ENCODE results near the gene SPSB3.

SPSB3 gene

GRCh38 chr16:1771188-1771863 is 11.0 kb downstream of the SPSB3 start, which contains the start of gene NME3 (continued):
- no peak for TF ChIP-seq ZNF560 (tag by site-specific recombination; IDR thresholded peaks at IDR 0.05; ENCODE audit: borderline replicate concordance)
- no peak; the same call in 1 of the 2 replicates for TF ChIP-seq ZBTB8A (tag by site-specific recombination; IDR thresholded peaks at IDR 0.05)
- no peak for TF ChIP-seq ZNF549 (tag by site-specific recombination; IDR thresholded peaks at IDR 0.05)
- TF ChIP-seq, protein P1, sequence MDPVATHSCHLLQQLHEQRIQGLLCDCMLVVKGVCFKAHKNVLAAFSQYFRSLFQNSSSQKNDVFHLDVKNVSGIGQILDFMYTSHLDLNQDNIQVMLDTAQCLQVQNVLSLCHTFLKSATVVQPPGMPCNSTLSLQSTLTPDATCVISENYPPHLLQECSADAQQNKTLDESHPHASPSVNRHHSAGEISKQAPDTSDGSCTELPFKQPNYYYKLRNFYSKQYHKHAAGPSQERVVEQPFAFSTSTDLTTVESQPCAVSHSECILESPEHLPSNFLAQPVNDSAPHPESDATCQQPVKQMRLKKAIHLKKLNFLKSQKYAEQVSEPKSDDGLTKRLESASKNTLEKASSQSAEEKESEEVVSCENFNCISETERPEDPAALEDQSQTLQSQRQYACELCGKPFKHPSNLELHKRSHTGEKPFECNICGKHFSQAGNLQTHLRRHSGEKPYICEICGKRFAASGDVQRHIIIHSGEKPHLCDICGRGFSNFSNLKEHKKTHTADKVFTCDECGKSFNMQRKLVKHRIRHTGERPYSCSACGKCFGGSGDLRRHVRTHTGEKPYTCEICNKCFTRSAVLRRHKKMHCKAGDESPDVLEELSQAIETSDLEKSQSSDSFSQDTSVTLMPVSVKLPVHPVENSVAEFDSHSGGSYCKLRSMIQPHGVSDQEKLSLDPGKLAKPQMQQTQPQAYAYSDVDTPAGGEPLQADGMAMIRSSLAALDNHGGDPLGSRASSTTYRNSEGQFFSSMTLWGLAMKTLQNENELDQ (tag by site-specific recombination; IDR thresholded peaks at IDR 0.05; ENCODE audit: low read depth): no peak
- TF ChIP-seq, protein P2, sequence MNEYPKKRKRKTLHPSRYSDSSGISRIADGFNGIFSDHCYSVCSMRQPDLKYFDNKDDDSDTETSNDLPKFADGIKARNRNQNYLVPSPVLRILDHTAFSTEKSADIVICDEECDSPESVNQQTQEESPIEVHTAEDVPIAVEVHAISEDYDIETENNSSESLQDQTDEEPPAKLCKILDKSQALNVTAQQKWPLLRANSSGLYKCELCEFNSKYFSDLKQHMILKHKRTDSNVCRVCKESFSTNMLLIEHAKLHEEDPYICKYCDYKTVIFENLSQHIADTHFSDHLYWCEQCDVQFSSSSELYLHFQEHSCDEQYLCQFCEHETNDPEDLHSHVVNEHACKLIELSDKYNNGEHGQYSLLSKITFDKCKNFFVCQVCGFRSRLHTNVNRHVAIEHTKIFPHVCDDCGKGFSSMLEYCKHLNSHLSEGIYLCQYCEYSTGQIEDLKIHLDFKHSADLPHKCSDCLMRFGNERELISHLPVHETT (tag by site-specific recombination; IDR thresholded peaks at IDR 0.05): no peak
- TF ChIP-seq ZNF48 (tag by site-specific recombination; IDR thresholded peaks at IDR 0.05): no peak
- no peak for TF ChIP-seq ZNF112 (tag by site-specific recombination; IDR thresholded peaks at IDR 0.05)
- TF ChIP-seq ZNF148 (tag by site-specific recombination; IDR thresholded peaks at IDR 0.05; ENCODE audit: borderline replicate concordance): no peak
- no peak for TF ChIP-seq ZNF23 (tag by site-specific recombination; IDR thresholded peaks at IDR 0.05; ENCODE audit: borderline replicate concordance)
- no peak for TF ChIP-seq ZNF521 (tag by site-specific recombination; IDR thresholded peaks at IDR 0.05)
- TF ChIP-seq ZNF2 (tag by site-specific recombination; IDR thresholded peaks at IDR 0.05): no peak
- no peak for TF ChIP-seq ZNF645 (tag by site-specific recombination; IDR thresholded peaks at IDR 0.05)
- no peak for TF ChIP-seq ZFP41 (tag by site-specific recombination; IDR thresholded peaks at IDR 0.05; ENCODE audit: borderline replicate concordance)
- TF ChIP-seq ZNF677 (tag by site-specific recombination; IDR thresholded peaks at IDR 0.05): no peak
- TF ChIP-seq EGR2 (tag by site-specific recombination; IDR thresholded peaks at IDR 0.05; ENCODE audit: low read depth): peak; percentile 30; the same call in 1 of the 2 replicates
- TF ChIP-seq ZNF776 (tag by site-specific recombination; IDR thresholded peaks at IDR 0.05; ENCODE audit: borderline replicate concordance): no peak
- no peak for TF ChIP-seq ATF2 (tag by site-specific recombination; IDR thresholded peaks at IDR 0.05; ENCODE audit: low read depth)
- TF ChIP-seq, protein P3, sequence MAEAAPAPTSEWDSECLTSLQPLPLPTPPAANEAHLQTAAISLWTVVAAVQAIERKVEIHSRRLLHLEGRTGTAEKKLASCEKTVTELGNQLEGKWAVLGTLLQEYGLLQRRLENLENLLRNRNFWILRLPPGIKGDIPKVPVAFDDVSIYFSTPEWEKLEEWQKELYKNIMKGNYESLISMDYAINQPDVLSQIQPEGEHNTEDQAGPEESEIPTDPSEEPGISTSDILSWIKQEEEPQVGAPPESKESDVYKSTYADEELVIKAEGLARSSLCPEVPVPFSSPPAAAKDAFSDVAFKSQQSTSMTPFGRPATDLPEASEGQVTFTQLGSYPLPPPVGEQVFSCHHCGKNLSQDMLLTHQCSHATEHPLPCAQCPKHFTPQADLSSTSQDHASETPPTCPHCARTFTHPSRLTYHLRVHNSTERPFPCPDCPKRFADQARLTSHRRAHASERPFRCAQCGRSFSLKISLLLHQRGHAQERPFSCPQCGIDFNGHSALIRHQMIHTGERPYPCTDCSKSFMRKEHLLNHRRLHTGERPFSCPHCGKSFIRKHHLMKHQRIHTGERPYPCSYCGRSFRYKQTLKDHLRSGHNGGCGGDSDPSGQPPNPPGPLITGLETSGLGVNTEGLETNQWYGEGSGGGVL (tag by site-specific recombination; IDR thresholded peaks at IDR 0.05): peak; percentile 8; the same call in 1 of the 2 replicates
- TF ChIP-seq ZNF138 (tag by site-specific recombination; IDR thresholded peaks at IDR 0.05; ENCODE audit: borderline replicate concordance): no peak
- TF ChIP-seq, protein P4, sequence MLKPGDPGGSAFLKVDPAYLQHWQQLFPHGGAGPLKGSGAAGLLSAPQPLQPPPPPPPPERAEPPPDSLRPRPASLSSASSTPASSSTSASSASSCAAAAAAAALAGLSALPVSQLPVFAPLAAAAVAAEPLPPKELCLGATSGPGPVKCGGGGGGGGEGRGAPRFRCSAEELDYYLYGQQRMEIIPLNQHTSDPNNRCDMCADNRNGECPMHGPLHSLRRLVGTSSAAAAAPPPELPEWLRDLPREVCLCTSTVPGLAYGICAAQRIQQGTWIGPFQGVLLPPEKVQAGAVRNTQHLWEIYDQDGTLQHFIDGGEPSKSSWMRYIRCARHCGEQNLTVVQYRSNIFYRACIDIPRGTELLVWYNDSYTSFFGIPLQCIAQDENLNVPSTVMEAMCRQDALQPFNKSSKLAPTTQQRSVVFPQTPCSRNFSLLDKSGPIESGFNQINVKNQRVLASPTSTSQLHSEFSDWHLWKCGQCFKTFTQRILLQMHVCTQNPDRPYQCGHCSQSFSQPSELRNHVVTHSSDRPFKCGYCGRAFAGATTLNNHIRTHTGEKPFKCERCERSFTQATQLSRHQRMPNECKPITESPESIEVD (tag by site-specific recombination; IDR thresholded peaks at IDR 0.05): no peak
- TF ChIP-seq ZNF488 (tag by site-specific recombination; IDR thresholded peaks at IDR 0.05): no peak
- no peak for TF ChIP-seq ZNF239 (tag by site-specific recombination; IDR thresholded peaks at IDR 0.05)
- no peak for TF ChIP-seq MZF1 (tag by site-specific recombination; IDR thresholded peaks at IDR 0.05; ENCODE audit: borderline replicate concordance)
- no peak for TF ChIP-seq OVOL3 (tag by site-specific recombination; IDR thresholded peaks at IDR 0.05)
- no peak for TF ChIP-seq YY2 (tag by site-specific recombination; IDR thresholded peaks at IDR 0.05)
- TF ChIP-seq ZNF621 (tag by site-specific recombination; IDR thresholded peaks at IDR 0.05): no peak
